Inferior parietal cortex (tissue), 1 donor: Measurements from ENCODE around the gene OR13F1.
"Not testable (repeated sequence)": the region's sequence is repeated elsewhere in the genome, so short reads cannot be mapped to it uniquely, and the experiment has no call there.

ENCODE experiments used
- DNase-seq: peaks from one replicate; pipeline ENCODE4 v3.0.0-alpha.2; 2016; ENCODE audit errors: extremely low spot score

The OR13F1 gene

GRCh38 chr9:104503963-104504362, at the start of gene OR13F1:
Gene OR13F1 (plus strand): TSS chr9:104504263. CDS start chr9:104504263, 0 bp downstream.
- DNase-seq, result no peak

- DNase-seq, result no peak
Observed at GRCh38 chr9:104456831-104457230, 47.2 kb upstream of the OR13F1 start.

GRCh38 chr9:104463864-104464263, 40.2 kb upstream of the OR13F1 start:
- no peak for DNase-seq

- DNase-seq, result no peak
Observed at GRCh38 chr9:104468261-104468660, 35.8 kb upstream of the OR13F1 start.

GRCh38 chr9:104482921-104483570, 21.0 kb upstream of the OR13F1 start:
- DNase-seq, result peak; percentile 8

- DNase-seq, result no peak
Observed at GRCh38 chr9:104485014-104485413, 19.0 kb upstream of the OR13F1 start.

- DNase-seq, result peak; percentile 9
Observed at GRCh38 chr9:104494808-104495207, 9.3 kb upstream of the OR13F1 start.

GRCh38 chr9:104503440-104503839, 623 bp upstream of the OR13F1 start:
- no peak for DNase-seq

- no peak for DNase-seq
Observed at GRCh38 chr9:104506565-104506964, 2.5 kb downstream of the OR13F1 start.

- DNase-seq, result no peak
Observed at GRCh38 chr9:104514901-104515300, 10.8 kb downstream of the OR13F1 start.

- not testable (repeated sequence) for DNase-seq
Observed at GRCh38 chr9:104520241-104520640, 16.2 kb downstream of the OR13F1 start.

GRCh38 chr9:104527109-104527508, 23.0 kb downstream of the OR13F1 start, which contains the start of gene OR13C4:
Gene OR13C4 (minus strand): TSS chr9:104527209. CDS start chr9:104527209, 0 bp downstream.
- no peak for DNase-seq

GRCh38 chr9:104536756-104537155, 32.7 kb downstream of the OR13F1 start, which contains the start of gene OR13C3:
Gene OR13C3 (minus strand): TSS chr9:104536856. CDS start chr9:104536723, 133 bp downstream.
- no peak for DNase-seq

- no peak for DNase-seq
Observed at GRCh38 chr9:104539275-104539674, 35.2 kb downstream of the OR13F1 start.

GRCh38 chr9:104544644-104545043, 40.6 kb downstream of the OR13F1 start:
- no peak for DNase-seq

- no peak for DNase-seq
Observed at GRCh38 chr9:104553261-104553660, 49.2 kb downstream of the OR13F1 start.
